ACC112 (cell line): ENCODE data around the gene LY6G5B.

ENCODE experiments used
- H2AFZ ChIP-seq: fragments of 200-600 bp; sonication (generic); one replicate; pipeline ENCODE4 v1.6.0; 2017; ENCODE audit warnings: antibody characterized with exemption, low read length; ENCODE audit not compliant: unreplicated experiment
- H3K27ac ChIP-seq: fragments of 200-600 bp; sonication (generic); 2 replicates; pipeline ENCODE4 v1.5.1; 2014; ENCODE audit warnings: low read depth, mild to moderate bottlenecking, antibody characterized with exemption, low read length, moderate library complexity
- H3K27me3 ChIP-seq: fragments of 200-600 bp; sonication (generic); 2 replicates; pipeline ENCODE4 v1.6.1; 2014; ENCODE audit warnings: mild to moderate bottlenecking, antibody characterized with exemption, low read length, moderate library complexity, mixed read lengths; ENCODE audit not compliant: insufficient read depth
- H3K36me3 ChIP-seq: fragments of 200-600 bp; sonication (generic); 2 replicates; pipeline ENCODE4 v1.6.1; 2016; ENCODE audit warnings: mild to moderate bottlenecking, antibody characterized with exemption, low read length, moderate library complexity, mixed read lengths; ENCODE audit not compliant: insufficient read depth
- H3K4me1 ChIP-seq: fragments of 200-600 bp; sonication (generic); one replicate; pipeline ENCODE4 v1.6.1; 2016; ENCODE audit warnings: low read length, mixed read lengths; ENCODE audit not compliant: insufficient read depth, unreplicated experiment, control insufficient read depth
- H3K4me3 ChIP-seq: fragments of 200-600 bp; sonication (generic); 2 replicates; pipeline ENCODE4 v1.5.1; 2014; ENCODE audit warnings: mild to moderate bottlenecking, low read depth, low read length
- H3K79me2 ChIP-seq: fragments of 200-600 bp; sonication (generic); one replicate; pipeline ENCODE4 v1.6.0; 2016; ENCODE audit warnings: low read length; ENCODE audit not compliant: control insufficient read depth, unreplicated experiment, insufficient read depth

LY6G5B gene

DNA sequence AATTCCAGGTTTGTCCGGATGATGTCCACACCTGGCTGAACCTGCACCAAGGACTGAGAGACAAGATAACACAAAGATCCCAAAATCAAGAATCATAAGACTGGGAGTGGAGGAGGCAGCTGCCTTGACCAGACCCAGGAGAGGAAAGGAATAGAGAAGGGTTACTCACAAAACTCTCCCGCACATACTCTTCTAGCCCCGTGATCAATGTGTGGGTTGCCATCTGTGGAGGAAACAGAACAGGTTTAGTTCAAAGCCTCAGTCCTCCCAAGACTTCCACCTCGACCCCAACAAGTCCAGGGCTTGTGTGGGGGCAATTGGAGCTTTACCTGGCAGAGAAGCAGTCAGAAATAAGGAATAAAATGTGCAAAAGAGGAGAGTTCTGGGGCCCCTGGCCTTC is 28.4 kb upstream of the LY6G5B start:
- Histone ChIP-seq H3K79me2 (no peaks in the 10 kb centered on the region), H3K36me3 (peaks cover 14% of the 10 kb centered on the region; the same call in 1 of the 2 replicates), H3K4me3 (no peak overlapping the region), H2AFZ (no peak overlapping the region), H3K27ac (no peak overlapping the region), H3K27me3 (no peaks in the 10 kb centered on the region), H3K4me1 (peaks cover 12% of the 10 kb centered on the region)

DNA sequence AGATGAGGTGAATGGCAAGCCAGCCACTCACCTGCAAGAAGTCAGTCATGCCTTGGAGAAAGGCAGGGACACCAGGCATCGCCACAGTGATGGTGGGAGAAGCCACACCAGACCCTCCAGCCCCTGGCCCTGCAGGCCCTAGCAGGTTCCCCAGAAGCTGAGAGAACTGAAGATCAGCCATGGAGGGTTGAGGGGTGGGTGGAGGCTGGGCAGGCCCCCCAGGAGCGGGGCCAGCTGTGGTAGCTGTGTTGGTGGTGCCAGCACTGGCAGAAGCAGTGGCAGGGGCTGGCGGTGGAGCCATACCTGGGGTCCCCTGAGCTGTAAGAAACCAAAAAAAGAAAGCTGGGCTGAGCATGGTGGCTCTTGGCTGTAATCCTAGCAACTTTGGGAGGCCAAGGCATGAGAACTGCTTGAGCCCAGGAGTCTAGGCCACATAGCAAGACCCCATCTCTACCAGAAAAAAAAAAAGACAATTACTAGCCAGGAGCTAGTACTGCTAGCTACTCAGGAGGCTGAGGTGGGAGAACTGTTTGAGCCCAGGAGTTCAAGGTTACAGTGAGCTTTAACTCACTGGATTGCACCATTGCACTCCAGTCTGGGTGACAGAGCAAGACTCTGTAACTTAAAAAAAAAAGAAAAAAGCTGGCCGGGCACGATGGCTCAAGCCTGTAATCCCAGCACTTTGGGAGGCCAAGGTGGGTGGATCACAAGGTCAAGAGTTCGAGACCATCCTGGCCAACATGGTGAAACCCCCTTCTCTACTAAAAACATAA is 26.8 kb upstream of the LY6G5B start:
- H3K4me1 ChIP-seq: peaks cover 12% of the 10 kb centered on the region
- H3K79me2 ChIP-seq: no peaks in the 10 kb centered on the region
- H3K27ac ChIP-seq: no peak overlapping the region
- H2AFZ ChIP-seq: no peak overlapping the region
- no peaks in the 10 kb centered on the region for H3K27me3 ChIP-seq
- peaks cover 15% of the 10 kb centered on the region; the same call in 1 of the 2 replicates for H3K36me3 ChIP-seq
- H3K4me3 ChIP-seq: no peak overlapping the region

GRCh38 chr6:31643818-31644454 is 25.8 kb upstream of the LY6G5B start:
- Histone ChIP-seq H3K79me2 (no peaks in the 10 kb centered on the region), H3K4me3 (no peak overlapping the region), H2AFZ (no peak overlapping the region), H3K27ac (no peak overlapping the region), H3K4me1 (peaks cover 12% of the 10 kb centered on the region), H3K36me3 (peaks cover 21% of the 10 kb centered on the region; the same call in 1 of the 2 replicates), H3K27me3 (no peaks in the 10 kb centered on the region)

- Histone ChIP-seq H2AFZ (no peak overlapping the region), H3K4me3 (no peak overlapping the region), H3K79me2 (peaks cover 10% of the 10 kb centered on the region), H3K36me3 (peaks cover 21% of the 10 kb centered on the region; the same call in 1 of the 2 replicates), H3K27me3 (no peaks in the 10 kb centered on the region), H3K27ac (no peak overlapping the region), H3K4me1 (no peaks in the 10 kb centered on the region)
Observed at GRCh38 chr6:31645325-31645724, 24.5 kb upstream of the LY6G5B start.

DNA sequence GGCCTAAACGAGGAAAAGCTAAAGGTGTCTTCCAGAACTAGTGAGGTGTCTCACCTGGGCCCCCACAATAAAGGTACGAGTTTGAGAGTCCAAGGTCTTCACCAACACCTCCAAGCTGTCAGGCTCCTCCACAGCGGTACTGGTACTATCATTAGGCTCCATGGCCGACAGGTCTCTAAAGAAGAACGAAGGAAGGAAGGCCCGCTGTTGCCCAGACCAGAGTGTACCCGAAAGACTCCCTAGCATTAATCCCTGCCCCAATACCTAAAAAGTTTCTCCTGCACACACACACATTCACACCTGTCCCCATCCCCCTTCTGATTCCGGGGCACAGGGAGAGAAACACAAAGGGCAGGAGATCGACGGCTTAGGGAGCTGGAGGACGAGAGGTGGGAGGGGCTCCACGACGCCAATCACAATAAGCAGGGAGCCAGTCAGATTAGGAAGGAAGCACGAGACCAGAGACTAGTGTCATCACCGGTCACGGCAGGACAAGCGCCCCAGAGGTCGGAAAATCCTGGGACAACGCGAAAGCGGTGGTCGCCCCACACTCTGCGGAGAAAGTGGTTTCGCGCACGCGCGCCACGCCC is 18.1 kb upstream of the LY6G5B start:
- peak overlapping the region; percentile 81 for H2AFZ ChIP-seq
- peaks cover 10% of the 10 kb centered on the region for H3K4me1 ChIP-seq
- peak overlapping the region; percentile 93 for H3K4me3 ChIP-seq
- H3K79me2 ChIP-seq: peaks cover 34% of the 10 kb centered on the region
- peaks cover 9% of the 10 kb centered on the region; the same call in 1 of the 2 replicates for H3K36me3 ChIP-seq
- H3K27ac ChIP-seq: peak overlapping the region; percentile 93
- H3K27me3 ChIP-seq: no peaks in the 10 kb centered on the region

DNA sequence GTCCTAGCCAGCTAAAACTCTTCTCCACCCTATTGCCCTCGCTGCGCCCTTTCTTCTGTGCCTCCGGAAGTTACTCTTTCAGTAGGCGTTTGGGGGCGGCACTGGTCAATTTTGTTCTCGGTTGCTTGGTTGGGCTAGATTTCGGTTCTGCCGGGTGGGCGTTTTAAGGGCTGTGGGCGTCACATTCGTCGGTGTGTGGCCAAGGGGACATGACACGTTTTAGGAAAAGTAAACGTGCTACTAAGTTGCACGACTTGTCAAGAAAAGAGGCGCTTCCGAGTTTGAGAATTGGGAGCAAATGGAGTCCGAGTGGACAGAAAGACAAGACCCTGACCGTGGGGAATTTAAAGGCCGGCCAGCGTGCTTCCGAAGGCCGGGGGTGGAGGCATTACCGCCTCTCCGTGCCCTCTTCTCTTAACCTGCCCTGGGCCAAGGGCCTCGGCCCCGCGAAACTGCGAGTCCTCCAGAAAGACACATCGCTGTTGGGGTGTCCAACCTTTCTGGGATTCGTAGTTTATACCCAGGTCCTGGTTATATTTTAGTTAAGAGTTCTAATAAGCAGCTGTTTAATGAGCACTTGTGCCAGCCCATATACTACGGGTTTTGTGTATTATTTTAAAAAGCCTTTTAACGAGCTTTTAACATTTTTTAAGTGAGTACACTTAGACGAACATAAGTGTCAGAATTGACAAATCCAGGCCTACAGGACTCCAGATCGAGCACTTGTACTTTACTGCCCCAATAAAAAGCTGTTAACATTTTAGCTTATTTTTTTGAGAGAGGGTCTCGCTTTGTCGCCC is 16.7 kb upstream of the LY6G5B start:
- H3K4me1 ChIP-seq: peaks cover 13% of the 10 kb centered on the region
- no peaks in the 10 kb centered on the region for H3K27me3 ChIP-seq
- peak overlapping the region; percentile 93 for H3K27ac ChIP-seq
- H2AFZ ChIP-seq: peak overlapping the region; percentile 57
- H3K79me2 ChIP-seq: peaks cover 39% of the 10 kb centered on the region
- H3K4me3 ChIP-seq: peak overlapping the region; percentile 93
- H3K36me3 ChIP-seq: peaks cover 7% of the 10 kb centered on the region; the same call in 1 of the 2 replicates

- H3K4me1 ChIP-seq: peaks cover 22% of the 10 kb centered on the region
- no peak overlapping the region for H3K27ac ChIP-seq
- no peak overlapping the region for H3K4me3 ChIP-seq
- H3K27me3 ChIP-seq: no peaks in the 10 kb centered on the region
- H3K36me3 ChIP-seq: no peaks in the 10 kb centered on the region
- peaks cover 49% of the 10 kb centered on the region for H3K79me2 ChIP-seq
- no peak overlapping the region for H2AFZ ChIP-seq
Observed at GRCh38 chr6:31654574-31655348, 15.0 kb upstream of the LY6G5B start.

DNA sequence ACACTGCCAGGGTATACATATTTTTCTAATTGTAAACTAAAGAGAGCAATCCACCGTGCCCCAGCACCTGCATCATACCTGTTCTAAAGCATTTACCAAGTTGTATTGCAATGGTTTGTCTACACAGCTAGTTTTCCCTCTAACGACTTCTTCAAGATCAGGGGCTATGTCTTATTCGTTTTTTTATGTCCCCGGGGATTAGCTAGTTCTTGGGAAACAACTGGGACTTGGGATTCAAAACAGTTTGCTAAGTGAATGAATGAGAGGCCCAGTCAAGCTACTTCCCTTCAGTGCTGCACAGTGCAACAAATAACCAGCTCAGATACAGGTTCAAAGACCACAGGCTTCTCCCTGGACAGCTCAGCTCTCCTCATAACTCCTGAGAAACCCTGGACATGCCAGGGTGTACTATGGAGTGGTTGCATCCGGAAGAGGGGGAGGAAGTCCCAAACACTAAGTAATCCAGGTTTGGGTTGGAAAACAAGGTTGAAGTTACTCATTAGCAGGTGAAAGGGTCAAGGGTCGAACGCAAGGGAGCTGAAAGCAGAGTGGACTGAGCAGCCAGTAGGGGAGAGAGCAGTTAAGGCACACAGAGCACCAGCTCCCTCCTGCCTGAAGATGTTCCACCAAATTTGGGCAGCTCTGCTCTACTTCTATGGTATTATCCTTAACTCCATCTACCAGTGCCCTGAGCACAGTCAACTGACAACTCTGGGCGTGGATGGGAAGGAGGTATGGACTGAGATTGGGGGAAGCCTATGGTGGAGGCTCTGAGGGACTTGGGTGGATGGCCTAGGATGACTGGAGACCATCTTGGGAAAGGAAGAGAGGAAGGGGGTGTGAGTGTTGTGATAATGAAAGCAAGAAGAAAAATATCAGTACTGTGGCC is 14.2 kb upstream of the LY6G5B start, which contains the start of gene APOM:
Gene APOM (plus strand): TSS at position 546 of the 889 bp plus-strand sequence. CDS start 73 bp downstream, at position 619.
- Histone ChIP-seq H3K4me3 (no peak within 1 kb of the TSS), H2AFZ (no peak within 1 kb of the TSS), H3K4me1 (peaks cover 21% of the 10 kb centered on the region), H3K27me3 (no peaks in the 10 kb centered on the region), H3K79me2 (peaks cover 50% of the 10 kb centered on the region), H3K36me3 (no peaks in the 10 kb centered on the region), H3K27ac (no peak within 1 kb of the TSS)

- 0 out of 2 replicates have a peak, but pooled peaks cover 4% of the 10 kb centered on the region for H3K36me3 ChIP-seq
- H2AFZ ChIP-seq: no peak overlapping the region
- no peak overlapping the region for H3K27ac ChIP-seq
- H3K4me3 ChIP-seq: no peak overlapping the region
- peaks cover 46% of the 10 kb centered on the region for H3K79me2 ChIP-seq
- H3K27me3 ChIP-seq: no peaks in the 10 kb centered on the region
- H3K4me1 ChIP-seq: peaks cover 16% of the 10 kb centered on the region
Observed at GRCh38 chr6:31657406-31658157, 12.2 kb upstream of the LY6G5B start.
